ENCODE results near the gene ATP8A2.
"Not testable (repeated sequence)": the region's sequence is repeated elsewhere in the genome, so short reads cannot be mapped to it uniquely, and the experiment has no call there.

- TF ChIP-seq ZNF274 (IDR thresholded peaks at IDR 0.05; ENCODE audit: low read depth, low read length); YY1 (IDR thresholded peaks at IDR 0.05; ENCODE audit: insufficient read depth, insufficient read length): not testable (repeated sequence)
Measured at GRCh38 chr13:25513060-25513459, 141.3 kb downstream of the ATP8A2 start.

Measured in NT2/D1 (cell line).